ENCODE data around the gene RBKS.
A peak's percentile ranks its signal among the peaks of the same experiment; 100 is the strongest.
"Not testable (repeated sequence)": the region's sequence is repeated elsewhere in the genome, so short reads cannot be mapped to it uniquely, and the experiment has no call there.

RBKS gene

DNA sequence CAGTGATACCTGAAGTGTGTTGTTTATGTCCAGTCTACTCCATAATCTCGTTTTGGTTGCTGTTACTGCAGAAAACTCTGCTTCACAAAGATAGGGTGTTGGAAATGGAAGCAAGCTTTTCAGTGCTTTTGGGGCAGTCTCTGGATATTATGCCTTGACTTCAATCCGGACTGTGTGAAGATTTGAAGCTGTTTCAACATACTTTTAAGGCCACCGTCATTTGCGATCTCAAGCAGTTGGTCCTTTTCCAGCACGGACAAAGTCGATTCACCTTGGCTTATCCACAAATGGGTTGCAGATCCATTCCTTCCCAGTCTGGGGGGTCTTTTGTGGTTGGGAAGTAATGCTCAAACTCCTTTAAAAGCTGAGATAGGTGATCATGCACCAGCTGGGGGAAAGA, 20.4 kb downstream of the RBKS start:
- DNase-seq = no peak

DNA sequence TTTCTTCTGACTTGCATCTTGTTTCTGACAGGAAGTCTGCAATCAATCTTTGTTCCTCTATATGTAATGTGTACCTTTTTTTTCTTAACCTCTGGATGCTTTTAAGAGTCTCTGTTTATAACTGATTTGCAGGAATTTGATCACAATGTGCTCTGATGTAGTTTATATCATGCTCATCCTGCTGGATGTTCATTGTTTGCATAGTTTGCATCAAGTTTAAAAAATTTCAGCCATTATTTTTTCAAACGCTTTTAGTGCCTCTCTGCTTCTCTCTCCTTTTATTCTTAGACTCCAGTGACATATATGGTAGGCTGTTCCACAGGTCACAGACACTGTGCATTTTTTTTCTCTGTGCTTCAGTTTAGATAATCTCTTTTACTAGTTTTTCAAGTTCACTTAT, 23.9 kb downstream of the RBKS start:
- no peak for DNase-seq

DNA sequence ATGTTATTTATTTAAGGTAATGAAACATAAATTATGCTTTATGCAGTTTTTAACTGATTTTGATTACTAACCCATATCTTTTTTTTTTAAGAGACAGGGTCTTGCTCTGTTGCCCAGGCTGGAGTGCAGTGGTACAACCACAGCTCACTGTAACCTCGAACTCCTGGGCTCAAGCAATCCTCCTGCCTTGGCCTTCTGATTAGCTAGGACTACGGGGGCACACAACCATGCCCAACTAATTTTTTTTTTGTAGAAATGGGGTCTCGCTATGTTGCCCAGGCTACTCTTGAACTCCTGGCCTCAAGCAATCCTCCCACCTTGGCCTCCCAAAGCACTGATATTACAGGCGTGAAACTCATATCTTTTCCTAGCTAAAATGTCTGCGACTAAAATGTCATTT, 26.2 kb downstream of the RBKS start:
- not testable (repeated sequence) for DNase-seq

DNA sequence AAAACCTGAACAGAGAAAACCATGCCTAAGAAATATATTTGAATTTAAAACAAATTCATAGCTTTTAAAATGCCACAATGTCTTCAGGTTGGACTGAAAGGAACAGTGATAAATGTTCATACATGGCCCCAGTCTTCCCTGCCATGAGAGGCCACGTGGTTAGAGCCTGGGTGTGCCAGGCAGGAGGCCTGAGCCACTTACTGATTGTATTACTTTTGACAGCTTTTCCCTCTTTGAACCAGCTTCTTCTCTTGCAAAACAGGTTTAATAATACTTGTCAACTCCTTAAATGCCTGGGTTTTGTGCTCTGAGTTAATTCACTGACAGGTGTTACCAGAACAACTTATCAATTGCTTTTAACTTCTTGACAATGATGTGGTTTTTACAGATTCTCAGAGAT, 27.0 kb downstream of the RBKS start:
- no peak for DNase-seq

DNA sequence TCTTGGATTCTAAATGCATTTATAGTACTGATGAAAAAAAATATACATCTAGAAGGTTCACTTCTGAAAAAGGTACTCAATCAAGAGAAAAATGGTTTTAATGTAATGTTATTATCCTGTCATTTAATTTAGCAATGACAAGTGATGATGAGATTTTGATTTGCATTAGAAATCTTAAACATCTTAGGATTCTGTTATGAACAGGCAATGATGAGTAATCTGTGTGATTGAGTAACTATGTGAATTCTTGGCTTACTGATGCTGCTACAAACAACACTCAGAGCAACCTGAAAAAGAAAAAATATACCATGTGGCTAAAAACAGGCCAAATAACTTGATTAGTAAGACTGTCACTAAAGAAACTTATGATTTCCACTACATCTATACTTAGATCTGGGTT, 30.1 kb downstream of the RBKS start:
- DNase-seq = no peak

DNA sequence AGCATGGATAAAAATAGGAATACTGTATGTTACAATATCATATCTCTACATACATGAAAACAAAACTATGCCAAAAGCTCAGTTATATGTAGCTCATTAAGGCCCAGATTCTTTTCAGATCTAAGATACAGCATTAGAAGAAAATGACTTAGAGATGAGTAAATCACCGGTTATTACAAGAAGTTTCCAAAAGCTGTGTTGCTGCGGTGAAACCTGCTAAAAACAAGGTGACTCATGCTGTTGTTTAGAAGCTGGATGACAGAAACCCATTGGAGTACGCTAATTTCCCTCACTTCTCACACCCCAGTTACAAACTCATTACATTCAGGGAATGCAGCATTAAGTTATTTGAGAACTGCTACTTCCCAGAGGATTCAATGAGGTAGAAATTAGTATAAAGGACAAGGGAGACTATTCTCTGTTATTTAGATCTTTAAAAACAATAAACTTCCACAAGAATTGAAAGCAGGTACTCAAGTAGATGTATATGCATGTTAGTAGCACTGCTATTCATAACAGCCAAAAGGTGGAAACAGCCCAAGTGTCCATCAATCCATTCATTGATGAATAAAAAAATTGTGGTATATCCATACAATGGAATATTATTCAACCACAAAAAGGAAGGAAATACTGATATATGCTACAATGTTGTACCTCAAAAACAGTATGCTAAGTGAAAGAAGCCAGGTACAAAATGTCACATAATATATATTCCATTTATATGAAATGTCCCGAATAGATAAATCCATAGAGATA, 32.6 kb downstream of the RBKS start:
- peak in 1 of 2 donors; percentile 2 for DNase-seq

DNA sequence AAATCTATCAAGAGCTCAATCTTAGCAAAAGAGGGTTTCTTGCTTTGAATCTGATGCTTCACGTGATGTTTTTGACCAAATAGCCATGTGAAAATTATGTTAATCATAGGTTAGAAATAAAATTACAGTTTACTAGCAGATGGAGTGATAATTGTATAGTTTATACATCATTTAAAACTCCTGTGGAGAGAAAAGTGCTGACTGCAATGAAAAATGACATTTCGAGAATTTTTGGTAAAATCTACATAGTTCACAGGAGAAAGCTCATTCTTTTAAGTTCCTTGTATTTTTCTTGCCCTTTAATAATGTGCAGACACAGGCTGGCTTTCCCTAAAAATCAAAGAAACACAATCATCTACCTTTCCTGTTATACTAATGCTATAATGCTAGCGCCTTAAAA, 33.2 kb downstream of the RBKS start:
- no peak for DNase-seq

DNA sequence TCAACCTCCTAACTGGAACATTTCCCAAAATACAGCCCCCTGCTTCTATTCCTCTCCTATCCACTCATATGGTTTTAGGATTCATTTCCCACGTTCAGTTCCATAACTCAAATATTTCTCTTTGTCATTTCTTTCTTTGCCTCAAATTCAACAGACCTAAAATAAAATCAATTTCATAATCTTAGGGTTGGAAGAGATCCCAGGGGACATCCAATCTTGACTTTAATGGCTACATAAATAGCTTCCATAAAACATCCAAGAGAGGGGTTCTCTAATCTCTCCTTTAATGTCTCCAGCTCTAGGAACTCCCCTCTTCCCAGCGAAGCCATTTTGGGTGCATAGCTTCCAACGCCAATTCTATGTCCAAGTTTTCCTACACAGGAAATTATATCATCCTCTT, 33.8 kb downstream of the RBKS start:
- no peak for DNase-seq

DNA sequence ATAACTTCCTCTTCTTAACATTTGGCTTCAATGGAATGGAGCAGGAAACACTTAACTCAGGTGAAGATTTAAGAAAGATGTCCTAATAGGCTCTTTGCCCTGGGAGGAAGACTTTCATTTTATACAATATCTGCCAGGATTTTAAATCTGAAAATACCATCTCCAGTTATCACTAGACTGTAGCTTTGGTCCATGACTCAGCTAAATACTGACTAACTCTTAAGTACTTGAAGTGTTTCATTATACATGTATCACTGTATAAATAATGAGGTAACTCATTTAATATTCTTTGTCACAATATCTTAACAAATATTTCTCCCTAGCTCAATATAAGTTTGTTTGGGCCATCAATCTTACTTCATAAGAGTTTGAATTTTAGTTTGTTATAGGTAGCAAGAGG, 34.7 kb downstream of the RBKS start:
- DNase-seq = no peak

DNA sequence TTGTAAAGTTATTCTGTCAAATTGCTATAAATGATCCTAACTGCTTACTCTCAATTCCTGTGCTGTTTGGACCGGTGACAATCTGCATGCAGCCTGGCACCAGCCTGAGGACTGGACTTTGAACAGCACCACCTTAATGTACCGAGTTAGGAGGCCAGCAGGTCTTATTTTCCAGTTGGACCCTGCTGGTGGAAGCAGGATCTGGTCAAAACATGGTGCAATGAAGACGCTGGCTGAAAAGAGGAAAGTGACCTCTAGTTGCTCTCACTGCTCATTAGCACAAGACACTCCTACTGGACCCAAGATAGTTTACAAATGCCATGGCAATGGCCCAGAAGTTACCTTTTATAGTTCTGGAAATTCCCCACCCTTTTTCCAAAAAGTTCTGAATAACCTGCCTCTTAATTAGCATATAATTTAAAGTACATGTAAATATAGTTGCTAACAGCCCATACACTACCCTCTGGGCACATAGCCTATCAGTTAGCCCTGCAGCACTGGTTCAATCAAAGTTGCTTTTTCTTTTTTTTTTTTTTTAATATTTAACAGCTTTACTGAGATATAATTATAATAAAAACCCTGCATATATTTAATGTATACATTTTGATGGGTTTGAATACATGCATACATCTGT, 35.8 kb downstream of the RBKS start:
- DNase-seq = no peak

DNA sequence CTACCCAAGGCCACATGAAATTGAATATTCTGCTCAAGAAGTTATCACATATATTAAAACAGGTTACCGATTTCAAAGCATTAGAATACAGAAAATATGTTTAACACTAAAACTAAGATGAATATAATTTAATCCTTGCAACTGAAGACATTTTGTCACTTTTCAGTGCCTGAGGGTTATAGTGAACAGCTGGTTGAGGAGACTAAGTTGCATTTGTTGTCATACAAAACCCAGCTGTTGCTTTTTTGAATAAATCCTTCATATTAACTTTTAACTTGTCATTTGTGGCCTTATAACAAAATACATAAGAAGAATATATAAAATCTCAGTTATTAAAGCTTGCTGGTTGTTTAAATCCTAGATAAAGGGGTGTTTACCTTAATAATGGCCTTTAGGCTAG, 37.5 kb downstream of the RBKS start:
- no peak for DNase-seq

DNA sequence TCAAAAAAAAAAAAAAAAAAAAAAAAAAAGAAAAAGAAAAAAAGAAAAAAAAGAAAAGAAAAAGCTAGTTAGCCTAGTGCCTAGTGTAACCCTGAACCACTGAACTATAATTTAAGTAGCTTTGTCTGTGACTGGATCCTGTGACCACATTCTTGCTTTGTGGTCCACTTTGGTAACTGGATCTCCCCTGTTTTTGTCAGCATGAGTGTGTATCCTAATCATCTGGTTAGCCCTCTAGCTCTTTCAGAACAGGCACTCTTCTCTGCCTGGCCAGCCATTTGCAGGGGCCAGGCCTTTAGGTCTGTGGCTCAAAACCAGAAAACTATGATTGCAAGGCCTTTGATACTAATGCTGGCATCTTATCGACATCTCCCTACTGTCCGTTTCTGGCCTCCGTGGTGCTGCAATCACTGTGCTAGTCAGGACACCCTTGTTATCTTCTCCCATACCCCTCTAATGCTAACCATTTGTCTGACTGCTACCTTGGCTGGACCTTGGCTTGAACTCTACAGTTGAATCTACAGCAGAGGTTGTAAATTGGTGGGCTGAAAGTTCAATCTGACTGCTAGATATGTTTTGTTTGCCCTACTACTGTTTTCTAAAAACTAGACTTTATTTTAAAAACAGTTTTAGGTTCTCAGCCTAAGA, 40.5 kb downstream of the RBKS start:
- DNase-seq = no peak

DNA sequence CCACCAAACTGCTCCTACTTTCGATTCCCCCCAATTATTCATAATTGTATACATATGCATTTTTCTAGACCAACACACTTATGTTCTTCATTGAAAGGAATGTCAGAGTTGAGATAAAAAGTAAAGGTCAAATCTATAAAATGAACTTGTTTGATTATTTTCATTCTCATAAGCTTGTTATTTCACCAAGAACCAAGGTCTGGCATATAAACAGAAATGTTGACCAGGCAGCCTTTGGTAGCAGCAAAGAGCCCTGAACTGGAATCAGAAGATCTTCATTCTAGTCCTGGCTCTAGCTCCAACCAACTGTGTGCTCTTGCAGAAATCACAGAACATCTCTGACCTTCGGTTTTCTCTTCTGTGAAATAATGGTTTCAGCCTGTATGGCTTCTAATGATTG, 42.9 kb downstream of the RBKS start:
- no peak for DNase-seq

DNA sequence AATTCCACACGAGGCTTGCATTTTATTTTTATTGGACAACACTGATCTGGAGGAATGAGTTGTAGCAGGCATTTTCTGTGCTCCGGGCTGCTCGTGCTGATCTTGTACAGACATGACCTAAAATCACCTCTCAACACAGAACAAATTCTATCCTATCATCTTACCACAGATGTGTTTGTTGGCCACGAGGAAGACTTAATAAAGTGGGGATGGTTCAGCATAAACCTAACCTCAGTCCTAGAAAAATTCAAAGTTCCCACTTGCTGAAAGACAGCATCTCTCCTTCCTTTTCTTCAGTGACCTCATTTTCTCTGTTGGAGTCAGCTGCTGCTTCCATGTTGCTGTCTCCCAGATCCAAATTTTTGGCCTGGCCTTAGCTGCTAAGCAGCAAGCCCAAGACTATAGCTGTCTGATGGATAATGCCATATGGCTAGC, 45.3 kb downstream of the RBKS start:
- DNase-seq = no peak

DNA sequence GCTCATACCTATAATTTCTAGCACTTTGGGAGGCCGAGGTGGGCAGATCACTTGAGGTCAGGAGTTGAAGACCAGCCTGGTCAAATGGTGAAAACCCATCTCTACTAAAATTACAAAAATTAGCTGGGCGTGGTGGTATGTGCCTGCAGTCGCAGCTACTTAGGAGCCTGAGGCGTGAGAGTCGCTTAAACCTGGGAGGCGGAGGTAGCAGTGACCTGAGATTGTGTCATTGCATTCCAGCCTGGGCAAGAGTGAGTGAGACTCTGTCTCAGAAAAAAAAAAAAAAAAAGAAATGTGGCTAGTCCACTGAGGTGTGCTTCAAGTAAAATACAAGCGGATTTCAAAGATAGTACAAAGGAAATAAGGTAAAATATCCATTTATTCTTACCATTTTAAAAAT, 46.2 kb downstream of the RBKS start:
- DNase-seq = no peak

DNA sequence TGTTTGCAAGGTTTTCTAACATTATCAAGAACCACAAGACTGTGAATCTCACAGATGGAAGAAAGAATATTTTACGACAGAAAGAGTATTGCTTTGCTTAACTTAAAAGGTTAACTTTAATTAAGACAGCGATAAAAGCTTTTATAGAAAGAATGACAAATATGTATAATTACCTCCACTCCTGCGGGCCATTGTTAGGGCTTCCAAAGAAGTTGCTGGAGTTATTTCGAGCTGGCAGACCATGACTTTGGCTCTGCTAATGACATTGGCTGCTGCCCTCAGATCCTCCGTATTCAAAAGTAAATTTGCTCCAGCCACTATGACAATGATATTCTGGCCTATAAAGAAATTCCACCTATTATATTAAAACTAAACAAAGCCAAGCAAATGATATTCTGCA, 47.3 kb downstream of the RBKS start:
- no peak for DNase-seq

DNA sequence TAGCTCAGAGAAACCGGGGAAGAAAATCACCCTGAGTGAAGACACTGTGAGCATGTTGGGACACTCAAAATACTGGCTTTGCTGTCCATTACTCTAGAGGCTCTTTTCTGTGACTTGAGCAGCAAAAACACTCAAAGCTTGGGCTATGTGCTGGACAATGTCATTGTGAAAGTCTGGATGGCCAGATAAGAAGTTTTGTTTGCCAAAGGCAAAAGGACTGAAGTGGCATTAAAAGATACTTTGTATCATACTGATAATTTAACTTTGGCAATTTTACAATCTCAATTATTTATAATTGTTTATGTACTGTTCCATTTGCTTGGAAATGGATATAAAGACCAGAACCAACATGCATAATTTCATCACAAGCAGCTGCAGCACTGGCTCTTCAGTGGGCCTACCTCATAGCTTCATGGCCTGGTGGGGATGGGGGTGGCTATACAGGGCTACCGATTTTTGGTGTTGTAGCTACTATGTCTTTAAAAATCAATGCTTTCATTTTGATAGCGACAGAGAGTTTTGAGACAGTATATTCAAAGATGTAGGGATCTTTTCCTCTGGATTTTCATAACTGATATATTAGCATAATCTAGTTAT, 51.1 kb downstream of the RBKS start:
- DNase-seq = no peak

DNA sequence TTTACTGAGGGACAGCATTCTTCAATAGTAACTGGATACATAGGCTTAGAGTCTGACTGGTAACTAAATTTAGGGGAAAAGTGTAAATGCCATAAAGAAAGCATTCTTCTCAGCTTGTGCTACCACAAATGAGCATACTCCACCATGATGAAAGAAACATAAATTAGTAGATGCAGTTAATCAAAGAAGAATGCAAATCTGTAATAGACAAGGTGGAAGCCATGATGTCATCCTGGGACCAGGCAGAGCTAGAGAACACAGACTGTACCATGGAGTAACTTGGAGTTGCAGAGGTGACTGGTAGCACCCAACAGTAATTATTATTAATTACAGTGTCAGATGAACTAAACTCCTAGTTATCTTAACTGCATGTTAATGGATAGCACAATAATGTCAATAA, 51.7 kb downstream of the RBKS start:
- no peak for DNase-seq

DNA sequence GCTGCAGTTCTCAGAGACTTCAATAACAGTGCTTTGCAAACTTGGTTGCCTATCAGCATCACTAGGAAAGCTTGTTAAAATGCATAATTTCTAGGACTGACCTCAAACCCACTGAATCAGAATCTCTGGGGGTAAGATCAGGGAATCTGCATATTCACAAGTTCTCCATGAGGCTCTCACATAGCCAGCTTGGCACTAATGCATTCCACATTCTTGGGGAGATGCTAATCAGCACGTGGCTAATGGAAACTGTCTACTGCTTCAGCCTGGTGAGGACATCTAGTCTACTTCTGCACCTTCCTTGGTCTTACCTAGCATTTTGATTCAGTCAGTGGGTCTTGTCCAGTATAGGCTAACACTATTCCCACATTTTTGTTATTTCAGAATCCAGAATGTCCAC, 56.3 kb downstream of the RBKS start:
- DNase-seq = no peak

DNA sequence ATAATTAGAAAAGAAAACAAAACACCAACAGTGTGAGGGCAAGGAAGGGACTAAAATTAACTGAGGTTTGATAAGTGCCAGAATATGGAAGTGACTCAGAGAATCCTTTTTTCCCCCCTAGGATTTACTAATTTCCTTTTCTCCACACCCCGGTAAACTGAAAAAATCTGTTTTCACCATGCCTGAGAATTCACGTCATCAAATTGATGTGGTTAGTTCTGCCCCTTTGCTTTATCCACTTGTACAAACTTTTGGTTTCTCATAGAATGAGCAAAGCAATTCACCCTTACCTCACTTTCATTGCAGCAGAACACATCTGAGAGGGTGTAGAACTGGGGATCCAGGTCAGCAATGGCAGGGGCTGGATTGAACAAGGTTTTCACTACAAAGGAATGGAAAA, 57.8 kb downstream of the RBKS start:
- DNase-seq = no peak

DNA sequence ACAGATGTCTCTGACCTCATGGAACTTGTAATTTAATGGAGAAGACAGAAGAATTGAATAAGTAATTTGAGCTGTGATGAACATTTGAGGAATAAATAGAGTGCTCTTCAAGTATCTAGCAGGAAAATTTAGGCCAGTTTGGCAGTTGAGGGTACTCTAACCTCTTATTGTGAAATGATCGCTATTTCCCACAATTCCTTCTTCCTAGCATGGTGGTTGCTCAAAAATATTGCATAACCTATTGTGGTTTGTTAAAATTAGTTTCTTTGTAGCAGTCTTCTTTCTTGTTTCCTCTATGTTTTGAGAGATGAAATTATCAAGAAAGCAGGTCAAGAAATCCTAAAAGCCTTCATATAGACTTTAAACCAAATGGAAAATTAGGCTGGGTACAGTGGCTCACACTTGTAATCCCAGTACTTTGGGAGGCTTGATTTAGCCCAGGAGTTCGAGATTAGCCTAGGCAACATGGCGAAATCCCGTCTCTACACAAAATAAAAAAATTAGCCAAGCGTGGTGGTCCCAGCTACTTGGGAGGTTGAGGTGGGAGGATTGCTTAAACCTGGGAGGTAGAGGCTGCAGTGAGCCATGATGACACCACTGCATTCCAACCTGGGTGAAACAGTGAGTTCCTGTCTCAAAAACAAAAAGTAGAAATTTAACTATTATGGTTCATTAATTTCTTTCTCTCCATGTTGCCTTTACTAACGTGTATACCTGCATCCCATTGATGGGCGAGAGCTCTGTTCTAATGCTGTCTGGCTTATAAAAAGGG, 58.7 kb downstream of the RBKS start:
- no peak for DNase-seq

DNA sequence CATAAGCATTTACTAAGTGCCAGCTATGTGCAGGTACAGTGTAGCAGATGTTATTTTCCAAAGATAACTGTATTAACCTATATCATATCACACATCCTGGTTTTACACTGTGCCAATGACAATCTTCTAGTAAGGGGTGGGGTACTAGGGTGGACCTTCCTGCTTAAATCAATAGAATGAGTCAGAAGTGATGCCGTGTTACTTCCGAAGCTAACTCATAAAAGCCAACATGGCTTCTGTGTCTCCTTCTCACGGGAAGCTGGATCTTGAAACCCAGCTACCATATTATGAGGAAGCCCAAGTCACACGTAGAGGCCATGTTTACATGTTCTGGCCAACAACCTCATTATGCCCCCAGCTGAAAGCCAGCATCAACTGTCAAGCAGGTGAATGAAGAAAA, 59.5 kb downstream of the RBKS start:
- no peak for DNase-seq

DNA sequence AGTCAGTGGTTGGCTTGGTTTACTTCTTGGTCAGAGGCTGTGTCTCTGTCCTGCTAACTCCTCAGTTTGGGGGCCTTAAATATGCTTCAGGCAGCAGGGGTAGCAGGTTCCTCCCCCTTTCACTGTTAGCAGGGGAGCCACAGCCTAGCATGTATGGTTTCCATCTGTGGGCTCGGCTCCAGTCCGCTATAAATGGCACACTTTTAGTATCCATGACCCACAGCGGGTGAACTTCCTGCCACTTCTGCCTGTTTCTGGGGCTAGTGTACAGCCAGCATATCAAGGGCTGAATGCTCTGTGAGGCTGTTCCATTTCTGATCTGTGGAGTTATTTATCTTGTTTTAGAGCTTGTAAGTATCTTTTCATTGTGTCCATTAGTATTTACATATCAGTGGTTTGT, 60.4 kb downstream of the RBKS start:
- no peak for DNase-seq

Measured in activated CD4-positive, alpha-beta T cell treated with anti-CD3 and anti-CD28 coated beads for 4 hours (primary cell).